ACHN (cell line): ENCODE data around the gene RABL3.
"Not testable (repeated sequence)": the region's sequence is repeated elsewhere in the genome, so short reads cannot be mapped to it uniquely, and the experiment has no call there.

Source experiments
- DNase-seq: peaks from one replicate; pipeline ENCODE4 v3.0.0-alpha.2; 2015
- in situ Hi-C: cut with HindIII; loops from 2 replicates; pipeline ENCODE4 v1.10.0; 2017; ENCODE audit warnings: low sequenced_read_pairs, low pct_ligation_motif_present, low pct_unique_long_range_greater_than_20kb

RABL3 gene

GRCh38 chr3:120661106-120661905, 81.0 kb downstream of the RABL3 start:
- in situ Hi-C loops, result no loop called here
- DNase-seq, result no peak

GRCh38 chr3:120659834-120660233, 82.5 kb downstream of the RABL3 start:
- DNase-seq, result no peak
- in situ Hi-C loops, result no loop called here

- no peak for DNase-seq
- in situ Hi-C loops, result no loop called here
Observed at GRCh38 chr3:120659285-120659684, 83.0 kb downstream of the RABL3 start.

- no peak for DNase-seq
- in situ Hi-C loops, result no loop called here
Observed at GRCh38 chr3:120652896-120653545, 89.3 kb downstream of the RABL3 start.

- in situ Hi-C loops, result no loop called here
Observed at GRCh38 chr3:120652281-120652680, 90.0 kb downstream of the RABL3 start.

GRCh38 chr3:120650311-120650710, 92.0 kb downstream of the RABL3 start:
- in situ Hi-C loops, result no loop called here
- no peak for DNase-seq

More at GRCh38 chr3:120652281-120652680, 90.0 kb downstream of the RABL3 start:
- no peak for DNase-seq

GRCh38 chr3:120649830-120650233, 92.5 kb downstream of the RABL3 start:
- DNase-seq, result no peak
- in situ Hi-C loops, result no loop called here

GRCh38 chr3:120648290-120648689, 94.0 kb downstream of the RABL3 start:
- in situ Hi-C loops, result no loop called here
- no peak for DNase-seq

- in situ Hi-C loops, result no loop called here
- no peak for DNase-seq
Observed at GRCh38 chr3:120646771-120647432, 95.4 kb downstream of the RABL3 start.

- no peak for DNase-seq
- in situ Hi-C loops, result no loop called here
Observed at GRCh38 chr3:120645083-120645845, 97.1 kb downstream of the RABL3 start.

GRCh38 chr3:120642368-120642948, 99.9 kb downstream of the RABL3 start:
- no peak for DNase-seq
- in situ Hi-C loops, result no loop called here

- no peak for DNase-seq
- in situ Hi-C loops, result no loop called here
Observed at GRCh38 chr3:120641696-120642246, 100.5 kb downstream of the RABL3 start.

- DNase-seq, result no peak
- in situ Hi-C loops, result no loop called here
Observed at GRCh38 chr3:120640231-120640630, 102.1 kb downstream of the RABL3 start.

- DNase-seq, result not testable (repeated sequence)
Observed at GRCh38 chr3:120638820-120639219, 103.5 kb downstream of the RABL3 start.

GRCh38 chr3:120637851-120638559, 104.3 kb downstream of the RABL3 start:
- in situ Hi-C loops, result no loop called here
- DNase-seq, result no peak

More at GRCh38 chr3:120638820-120639219, 103.5 kb downstream of the RABL3 start:
- in situ Hi-C loops, result not testable (repeated sequence)

GRCh38 chr3:120636795-120637401, 105.4 kb downstream of the RABL3 start:
- DNase-seq, result no peak
- in situ Hi-C loops, result no loop called here
